B cell (primary cell): ENCODE data around the gene COPZ1. TPM values are rescaled to one million over a fixed set of nuclear protein-coding genes. Genes with fewer than 3 reads are reported as not detected.

ENCODE experiments used
- ATAC-seq: fragments of 200-7000 bp; cut with Tn5 transposase; one replicate; pipeline ENCODE4 v1.10.0; 2021; ENCODE audit warnings: low read depth, mild to moderate bottlenecking, moderate number of reproducible peaks, moderate library complexity
- CTCF ChIA-PET: fragments of 350-600 bp; sonication (Branson Sonifier 250); formaldehyde crosslinking; loops from one replicate; lab custom pipeline; 2021; ENCODE audit warnings: antibody characterized with exemption, inconsistent platforms; lab: Charles Lee
- POLR2A ChIA-PET: fragments of 350-600 bp; sonication (Branson Sonifier 250); formaldehyde crosslinking; loops from one replicate; lab custom pipeline; 2021; ENCODE audit warnings: antibody characterized with exemption; lab: Charles Lee
- DNase-seq: peaks from one replicate; pipeline ENCODE4 v3.0.0; 2013
- H2AFZ ChIP-seq: 2 replicates; pipeline ENCODE4 v1.6.1; 2012; ENCODE audit warnings: mild to moderate bottlenecking, low read depth, low read length; ENCODE audit not compliant: insufficient read depth, poor library complexity, severe bottlenecking
- H3K27ac ChIP-seq, 2 donors: 1 replicate in 1 of 2; 2 replicates in 1 of 2; pipeline ENCODE4 v1.5.1; 2012 to 2013; ENCODE audit warnings: low read length in 2 of 2, mild to moderate bottlenecking in 2 of 2, moderate library complexity in 1 of 2
- H3K27me3 ChIP-seq, 4 experiments: fragments of 200-600 bp in 1 of 4; sonication (generic) in 1 of 4; replicated peaks in 1 of 4; 1 replicate in 2 of 4; 2 replicates in 2 of 4; pipeline versions ENCODE4 v1.6.1 to v1.7.0; 2013 to 2016; ENCODE audit warnings: low read length in 3 of 4, mild to moderate bottlenecking in 2 of 4, mixed read lengths in 1 of 4, moderate library complexity in 1 of 4; ENCODE audit not compliant: insufficient read depth in 4 of 4, control insufficient read depth in 3 of 4; ENCODE audit errors: control extremely low read depth in 1 of 4
- H3K36me3 ChIP-seq, 2 experiments: replicated peaks in 1 of 2; 1 replicate in 1 of 2; 2 replicates in 1 of 2; pipeline versions ENCODE4 v1.6.1 to v1.7.1; 2013; ENCODE audit warnings: low read length in 1 of 2; ENCODE audit not compliant: insufficient read depth in 2 of 2, control insufficient read depth in 1 of 2; ENCODE audit errors: control extremely low read depth in 1 of 2, extremely low read depth in 1 of 2
- H3K4me1 ChIP-seq, 2 donors: fragments of 200-600 bp in 1 of 2; sonication (generic) in 1 of 2; 1 replicate in 1 of 2; 2 replicates in 1 of 2; pipeline versions ENCODE4 v1.5.1 to v1.6.1; 2013 to 2017; ENCODE audit warnings: low read length in 2 of 2; ENCODE audit not compliant: control insufficient read depth in 2 of 2, insufficient read depth in 2 of 2
- H3K4me2 ChIP-seq: replicated peaks from 2 replicates; pipeline ENCODE3; 2012; ENCODE audit warnings: mild to moderate bottlenecking, low read depth, low read length; ENCODE audit not compliant: poor library complexity, severe bottlenecking
- H3K4me3 ChIP-seq, 5 experiments: fragments of 200-600 bp in 1 of 5; sonication (generic) in 1 of 5; 1 replicate in 3 of 5; 2 replicates in 2 of 5; pipeline versions ENCODE4 v1.5.1 to v1.7.0; 2011 to 2016; ENCODE audit warnings: low read length in 4 of 5, mild to moderate bottlenecking in 4 of 5, low read depth in 2 of 5, control low read depth in 1 of 5, moderate library complexity in 1 of 5; ENCODE audit not compliant: insufficient read depth in 1 of 5; ENCODE audit errors: control extremely low read depth in 1 of 5, extremely low read depth in 1 of 5
- H3K79me2 ChIP-seq: fragments of 200-600 bp; sonication (generic); one replicate; pipeline ENCODE4 v1.6.0; 2016; ENCODE audit warnings: low read length; ENCODE audit not compliant: control insufficient read depth, insufficient read depth
- H3K9ac ChIP-seq: fragments of 200-600 bp; sonication (generic); 2 replicates; pipeline ENCODE4 v1.6.1; 2017; ENCODE audit warnings: mild to moderate bottlenecking, low read length, moderate library complexity
- H3K9me3 ChIP-seq, 3 donors: one replicate each; pipeline versions ENCODE4 v1.6.1 to v1.7.1; 2013; ENCODE audit warnings: low read length in 2 of 3; ENCODE audit not compliant: control insufficient read depth in 2 of 3, insufficient read depth in 1 of 3; ENCODE audit errors: control extremely low read depth in 1 of 3
- H4K20me1 ChIP-seq: 2 replicates; pipeline ENCODE4 v1.6.0; 2012; ENCODE audit warnings: mild to moderate bottlenecking, low read length; ENCODE audit not compliant: insufficient read depth, control insufficient read depth, poor library complexity, severe bottlenecking
- H3K27ac Mint-ChIP-seq: one replicate; pipeline ENCODE4 v1.8.0; 2021; ENCODE audit warnings: mixed read lengths
- H3K27me3 Mint-ChIP-seq: one replicate; pipeline ENCODE4 v1.8.0; 2021; ENCODE audit warnings: mixed read lengths
- H3K4me1 Mint-ChIP-seq: one replicate; pipeline ENCODE4 v1.8.0; 2021; ENCODE audit warnings: mixed read lengths
- H3K4me3 Mint-ChIP-seq: one replicate; pipeline ENCODE4 v1.8.0; 2021; ENCODE audit warnings: mixed read lengths
- H3K9me3 Mint-ChIP-seq: one replicate; pipeline ENCODE4 v1.8.0; 2022; ENCODE audit warnings: mixed read lengths; ENCODE audit not compliant: insufficient read depth
- CTCF ChIP-seq: fragments of 200-600 bp; IDR thresholded peaks from one replicate; pipeline ENCODE4 v1.8.0; 2022; ENCODE audit warnings: antibody characterized with exemption, mild to moderate bottlenecking
- EZH2 ChIP-seq: IDR thresholded peaks from 2 replicates; pipeline ENCODE4 v1.6.1; 2012; ENCODE audit warnings: borderline replicate concordance, low read depth, mild to moderate bottlenecking, moderate library complexity, low read length; ENCODE audit not compliant: insufficient read depth, poor library complexity, severe bottlenecking
- WGBS: methylation state at CpG from one replicate; pipeline ENCODE4 v1.1.5; 2013; ENCODE audit warnings: missing lambda C conversion rate; ENCODE audit not compliant: insufficient coverage; 5-methylcytosine and 5-hydroxymethylcytosine counted together
- intact Hi-C: fragments of 100-400 bp; cut with micrococcal nuclease; formaldehyde crosslinking; loops from one replicate; pipeline ENCODE4 v1.10.0; 2022
- polyA plus RNA-seq: library from polyadenylated mRNA; depleted of rRNA; stranded (reverse); fragments of >200 nt; gene quantifications from 2 replicates; pipeline ENCODE4 v1.2.3, GENCODE V29; 2012
- total RNA-seq, 2 donors: library from RNA; stranded (reverse); fragments of 120-200 nt in 1 of 2; gene quantifications; 1 replicate in 1 of 2; 2 replicates in 1 of 2; pipeline versions ENCODE4 v1.2.3 to v1.2.4, GENCODE V29; 2013 to 2022

COPZ1 gene
- total and polyA plus RNA-seq, 2 donors (not counting 1 experiment from before 2014, with no cell fraction given) = 54.9 to 72.1 TPM

DNA sequence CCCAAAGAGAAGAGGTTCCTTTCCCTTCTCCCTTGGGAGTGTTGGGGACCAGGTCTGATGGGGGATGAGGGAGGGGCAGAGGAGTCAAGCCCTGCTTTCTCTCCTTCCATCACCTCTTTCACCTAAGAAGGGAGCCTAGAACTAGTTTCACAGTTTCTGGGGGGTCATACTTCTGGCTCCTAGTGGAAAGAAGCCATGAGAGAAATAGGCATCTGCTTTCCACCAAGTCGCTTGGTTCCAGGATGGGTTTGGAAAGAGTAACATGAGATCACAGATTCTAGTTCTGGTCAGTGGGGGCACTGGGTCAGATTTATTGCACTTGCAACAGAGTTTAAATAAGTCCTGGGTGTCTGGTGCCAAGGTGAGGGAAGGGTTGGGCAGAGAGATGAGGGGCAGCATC, 70.1 kb downstream of the COPZ1 start:
- Histone ChIP-seq H4K20me1 (no peaks in the 10 kb centered on the region), H3K27me3 (no peaks in the 10 kb centered on the region), H2AFZ (no peak overlapping the region), H3K4me2 (no peak overlapping the region), H3K27ac (no peak overlapping the region), H3K4me1 (peaks cover 23 to 33% of the 10 kb centered on the region in 2 donors), H3K36me3 (no peaks in the 10 kb centered on the region), H3K79me2 (peaks cover 6% of the 10 kb centered on the region), H3K9me3 (no peaks in the 10 kb centered on the region), H3K9ac (no peak overlapping the region), H3K4me3 (no peak overlapping the region)
- H3K27me3 Mint-ChIP-seq = no peaks in the 10 kb centered on the region
- peaks cover 29% of the 10 kb centered on the region for H3K4me1 Mint-ChIP-seq
- no peaks in the 10 kb centered on the region for H3K9me3 Mint-ChIP-seq
- CTCF ChIA-PET = interaction anchor here (1.0 to 12.3 kb wide), 9 partner anchors 8 to 143 kb away, joined by 3 to 1030 read pairs (median 5); partner anchors contain the start of gene ITGA5
- WGBS = 100% methylated on average over 1 of the region's 1 CpG
- no peak overlapping the region for H3K4me3 Mint-ChIP-seq
- TF ChIP-seq CTCF (no peak), EZH2 (no peak)
- H3K27ac Mint-ChIP-seq = no peak overlapping the region
- POLR2A ChIA-PET = no interaction called here
- no peak for DNase-seq
- intact Hi-C loops = loop anchor here (1.0 to 5.0 kb wide), 2 partner anchors 102 to 144 kb away; partner anchors contain the start of gene NCKAP1L
- ATAC-seq = no peak

DNA sequence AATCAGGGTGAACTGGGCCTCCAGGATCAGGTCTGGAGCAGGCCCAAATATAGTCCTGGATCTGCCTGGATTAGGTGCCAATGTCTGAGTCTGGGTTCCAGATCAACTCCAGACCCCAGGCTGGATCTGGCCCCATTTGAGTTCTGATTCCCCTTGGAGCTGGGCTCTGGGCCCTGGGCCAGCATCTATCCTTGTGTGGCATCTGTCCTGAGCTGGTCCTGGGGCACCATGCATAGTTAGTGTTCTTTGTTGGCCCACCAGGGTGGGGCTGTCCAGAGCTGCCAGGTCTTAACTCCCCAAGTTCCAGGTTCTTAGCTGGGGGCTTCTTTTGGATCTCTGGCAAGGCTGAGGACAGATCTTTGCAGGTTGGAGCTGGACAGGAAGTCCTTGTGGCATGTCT, 70.6 kb downstream of the COPZ1 start:
- DNase-seq = no peak
- Mint-ChIP-seq H3K4me1 (peaks cover 25% of the 10 kb centered on the region), H3K4me3 (no peak overlapping the region), H3K27ac (no peak overlapping the region), H3K9me3 (no peaks in the 10 kb centered on the region), H3K27me3 (no peaks in the 10 kb centered on the region)
- H3K4me2 ChIP-seq = no peak overlapping the region
- no peak for ATAC-seq
- no peak overlapping the region for H2AFZ ChIP-seq
- no peaks in the 10 kb centered on the region for H4K20me1 ChIP-seq
- H3K79me2 ChIP-seq = peaks cover 6% of the 10 kb centered on the region
- H3K27ac ChIP-seq = no peak overlapping the region
- ChIA-PET CTCF (interaction anchor here (1.0 to 12.3 kb wide), 13 partner anchors 8 to 144 kb away, joined by 3 to 1030 read pairs (median 4); partner anchors contain the start of genes CBX5 and ITGA5), POLR2A (no interaction called here)
- peaks cover 19 to 28% of the 10 kb centered on the region in 2 donors for H3K4me1 ChIP-seq
- H3K36me3 ChIP-seq = no peaks in the 10 kb centered on the region
- no peaks in the 10 kb centered on the region for H3K27me3 ChIP-seq
- H3K4me3 ChIP-seq = no peak overlapping the region
- intact Hi-C loops = loop anchor here (5.0 kb wide), 1 partner anchor 102 kb away; the partner anchor contains the start of gene NCKAP1L
- no peaks in the 10 kb centered on the region for H3K9me3 ChIP-seq
- H3K9ac ChIP-seq = no peak overlapping the region
- no peak for TF ChIP-seq EZH2
- no peak for TF ChIP-seq CTCF
